HG03097 (cell line): Measurements from ENCODE around the gene REM1.
A peak's percentile ranks its signal among the peaks of the same experiment; 100 is the strongest.

ENCODE experiments used
- ATAC-seq: cut with Tn5 transposase; IDR thresholded peaks from one replicate; pipeline ENCODE4 v1.9.1; 2021; ENCODE audit not compliant: unreplicated experiment, low FRiP score

The REM1 gene

GRCh38 chr20:31476643-31477215 is 1.6 kb downstream of the REM1 start:
- ATAC-seq = no peak

GRCh38 chr20:31484001-31484400 is 8.9 kb downstream of the REM1 start:
- ATAC-seq = no peak

GRCh38 chr20:31485450-31486339 is 10.6 kb downstream of the REM1 start:
- ATAC-seq = no peak

- no peak for ATAC-seq
These were observed 13.0 kb downstream of the REM1 start for GRCh38 chr20:31488115-31488514.

GRCh38 chr20:31489152-31489551 is 14.1 kb downstream of the REM1 start:
- no peak for ATAC-seq

GRCh38 chr20:31490752-31491151 is 15.7 kb downstream of the REM1 start:
- ATAC-seq = no peak

- no peak for ATAC-seq
These were observed 19.0 kb downstream of the REM1 start for GRCh38 chr20:31494131-31494530.

GRCh38 chr20:31496761-31497295 is 21.7 kb downstream of the REM1 start:
- ATAC-seq = no peak

GRCh38 chr20:31497838-31498540 is 22.9 kb downstream of the REM1 start:
- ATAC-seq = no peak

- no peak for ATAC-seq
These were observed 25.4 kb downstream of the REM1 start for GRCh38 chr20:31500527-31500926.

- ATAC-seq = peak; percentile 89
These were observed 28.0 kb downstream of the REM1 start for GRCh38 chr20:31502884-31503673.

GRCh38 chr20:31505903-31506302 is 30.8 kb downstream of the REM1 start:
- ATAC-seq = no peak

- ATAC-seq = no peak
These were observed 33.6 kb downstream of the REM1 start for GRCh38 chr20:31508517-31509244.

- ATAC-seq = peak; percentile 89
These were observed 39.3 kb downstream of the REM1 start, which contains the start of gene HM13 for GRCh38 chr20:31514154-31515071. Gene HM13 (plus strand): TSS chr20:31514442. CDS start chr20:31514552, 110 bp downstream.

GRCh38 chr20:31515072-31515774 is 40.1 kb downstream of the REM1 start:
- ATAC-seq = no peak

- ATAC-seq = no peak
These were observed 40.7 kb downstream of the REM1 start for GRCh38 chr20:31515775-31516107.

- ATAC-seq = no peak
These were observed 41.1 kb downstream of the REM1 start for GRCh38 chr20:31516166-31516565.

- ATAC-seq = no peak
These were observed 41.6 kb downstream of the REM1 start for GRCh38 chr20:31516651-31517050.
